ENCODE measurements around the gene MTF1.
"Not testable (repeated sequence)": the region's sequence is repeated elsewhere in the genome, so short reads cannot be mapped to it uniquely, and the experiment has no call there.

The MTF1 gene

DNA sequence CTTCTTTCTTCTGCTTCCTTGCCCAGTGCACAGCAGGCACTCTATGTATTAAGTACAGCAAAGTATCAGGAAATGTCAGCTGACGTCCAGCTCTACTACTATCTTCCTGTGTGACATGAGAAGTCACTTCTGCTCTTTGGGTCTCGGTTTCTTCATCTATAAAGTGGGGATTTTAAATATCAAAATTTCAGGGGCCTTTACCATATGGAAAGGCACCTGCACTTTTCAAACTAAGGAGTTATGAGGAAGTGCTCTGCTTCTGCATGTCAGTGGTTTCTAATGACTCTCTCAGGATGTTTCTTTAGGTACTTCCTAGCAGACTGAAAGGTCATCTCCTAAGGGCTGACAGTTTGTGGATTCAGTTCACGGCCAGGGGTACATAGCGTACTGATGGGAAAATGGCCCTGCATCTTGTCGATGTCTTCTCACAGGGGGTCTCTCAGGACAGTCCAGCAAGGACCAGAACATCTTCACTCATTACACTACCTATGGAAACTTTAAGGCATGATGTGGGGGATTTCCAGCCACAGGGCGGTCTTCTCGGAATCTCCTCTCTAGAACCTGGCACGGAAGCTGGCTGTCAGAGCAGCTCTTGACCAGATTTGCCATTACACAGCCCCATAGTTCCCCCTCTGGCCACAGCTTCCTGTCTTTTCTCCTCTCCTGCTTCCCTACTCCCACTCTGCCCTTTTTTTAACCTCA is 42.0 kb upstream of the MTF1 start:
- no peak for TF ChIP-seq CTCF (IDR thresholded peaks at IDR 0.05; ENCODE audit: low read depth, low read length, missing control alignments)
- DNase-seq (ENCODE audit: low read depth) = no peak
- no peak overlapping the region for H3K4me3 ChIP-seq (ENCODE audit: low read depth, low read length)
- in situ Hi-C loops (cut with HindIII; ENCODE audit: low sequenced_read_pairs) = no loop called here

DNA sequence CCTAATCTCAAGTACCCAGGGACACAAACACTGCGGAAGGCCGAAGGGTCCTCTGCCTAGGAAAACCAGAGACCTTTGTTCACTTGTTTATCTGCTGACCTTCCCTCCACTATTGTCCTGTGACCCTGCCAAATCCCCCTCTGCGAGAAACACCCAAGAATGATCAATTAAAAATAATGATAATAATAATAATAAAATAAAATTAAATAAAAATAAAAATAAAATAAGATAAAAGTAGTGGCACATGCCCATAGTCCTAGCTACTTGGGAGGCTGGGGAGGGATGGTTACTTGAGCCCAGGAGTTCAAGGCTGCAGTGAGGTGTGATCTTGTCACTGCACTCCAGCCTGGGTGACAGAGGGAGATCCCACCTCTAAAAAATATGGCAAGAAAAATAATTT is 38.2 kb upstream of the MTF1 start:
- DNase-seq (ENCODE audit: low read depth); in situ Hi-C loops (cut with HindIII; ENCODE audit: low sequenced_read_pairs); H3K4me3 ChIP-seq (ENCODE audit: low read depth, low read length): not testable (repeated sequence)

GRCh38 chr1:37893673-37894072 is 34.3 kb upstream of the MTF1 start:
- TF ChIP-seq CTCF (IDR thresholded peaks at IDR 0.05; ENCODE audit: low read depth, low read length, missing control alignments) = no peak
- no peak for DNase-seq (ENCODE audit: low read depth)
- in situ Hi-C loops (cut with HindIII; ENCODE audit: low sequenced_read_pairs) = loop anchor here (5.0 kb wide), 1 partner anchor 36 kb away; the partner anchor contains the start of gene MTF1
- no peak overlapping the region for H3K4me3 ChIP-seq (ENCODE audit: low read depth, low read length)

DNA sequence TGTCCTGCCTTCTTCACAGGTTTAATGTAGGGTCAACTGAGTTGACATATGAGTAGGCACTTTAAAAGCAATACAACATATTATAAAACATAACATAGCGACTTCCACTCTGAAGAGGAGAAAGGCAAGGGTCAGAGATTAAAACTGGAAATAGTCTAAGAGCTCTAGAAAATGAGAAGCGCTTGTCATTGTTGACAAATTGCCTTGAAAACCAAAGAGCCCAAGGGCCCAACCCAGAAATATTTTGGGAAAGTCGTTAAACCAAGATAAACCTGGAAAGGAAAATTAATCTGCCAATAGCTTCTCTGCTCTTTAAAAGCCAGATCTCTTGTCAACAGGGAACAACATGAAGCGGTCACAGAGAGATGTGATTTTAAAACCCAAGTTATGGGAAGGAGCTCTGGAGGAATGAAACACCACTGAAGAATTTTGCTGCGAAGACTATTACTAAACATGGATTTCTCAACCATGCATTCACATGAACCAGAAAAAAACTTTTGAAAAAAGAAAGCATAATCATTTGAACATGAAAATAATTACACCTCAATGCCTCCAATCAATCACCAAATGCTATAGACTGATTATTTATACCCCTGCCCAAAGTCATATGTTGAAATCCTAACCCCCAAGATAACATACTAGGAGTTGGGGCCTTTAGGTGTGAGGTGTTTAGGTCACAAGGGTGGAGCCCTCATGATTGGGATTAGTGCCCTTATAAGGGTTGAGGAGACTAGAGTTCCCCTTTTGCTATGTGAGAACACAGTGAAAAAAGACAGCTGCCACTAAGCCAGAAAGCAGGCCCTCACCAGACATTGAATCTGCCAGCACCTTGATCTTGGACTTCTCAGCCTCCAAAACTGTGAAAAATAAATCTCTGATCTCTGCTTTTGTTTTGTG is 33.0 kb upstream of the MTF1 start:
- DNase-seq (ENCODE audit: low read depth) = no peak
- in situ Hi-C loops (cut with HindIII; ENCODE audit: low sequenced_read_pairs) = loop anchor here (5.0 kb wide), 1 partner anchor 35 kb away; the partner anchor contains the start of gene MTF1
- H3K4me3 ChIP-seq (ENCODE audit: low read depth, low read length) = no peak overlapping the region
- TF ChIP-seq CTCF (IDR thresholded peaks at IDR 0.05; ENCODE audit: low read depth, low read length, missing control alignments) = no peak

DNA sequence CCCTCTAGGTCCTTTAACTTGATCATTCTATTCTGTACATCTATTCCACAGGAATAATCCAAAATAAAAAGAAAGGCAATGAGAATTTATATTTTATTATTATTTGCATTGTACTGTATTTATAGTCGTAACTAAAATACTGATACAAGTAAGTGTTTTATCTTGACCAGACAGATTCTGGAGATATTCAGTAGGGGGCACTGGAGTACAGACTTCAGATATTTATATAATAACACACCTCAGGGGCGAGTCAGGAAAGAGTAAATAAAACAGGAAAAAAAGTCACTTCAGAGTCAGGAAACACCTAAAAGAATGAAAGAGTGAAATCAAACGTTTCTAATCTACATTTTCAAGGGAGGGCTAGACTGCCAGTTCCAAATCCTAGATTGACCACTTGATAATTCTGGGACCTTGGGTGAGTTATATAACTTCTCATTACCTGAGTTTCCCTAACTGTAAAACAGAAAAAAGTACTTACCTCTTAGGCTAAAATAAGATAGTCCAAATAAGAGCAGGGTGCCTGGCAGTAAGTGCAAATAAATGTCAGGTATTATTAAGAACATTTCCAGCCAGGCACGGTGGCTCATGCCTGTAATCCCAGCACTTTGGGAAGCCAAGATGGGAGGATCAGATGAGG is 31.1 kb upstream of the MTF1 start:
- TF ChIP-seq CTCF (IDR thresholded peaks at IDR 0.05; ENCODE audit: low read depth, low read length, missing control alignments) = peak; percentile 35
- peak; percentile 23 for DNase-seq (ENCODE audit: low read depth)
- no peak overlapping the region for H3K4me3 ChIP-seq (ENCODE audit: low read depth, low read length)
- in situ Hi-C loops (cut with HindIII; ENCODE audit: low sequenced_read_pairs) = loop anchor here (5.0 kb wide), 1 partner anchor 33 kb away; the partner anchor contains the start of gene MTF1

- H3K4me3 ChIP-seq (ENCODE audit: low read depth, low read length) = no peak overlapping the region
- TF ChIP-seq CTCF (IDR thresholded peaks at IDR 0.05; ENCODE audit: low read depth, low read length, missing control alignments) = no peak
- no peak for DNase-seq (ENCODE audit: low read depth)
- in situ Hi-C loops (cut with HindIII; ENCODE audit: low sequenced_read_pairs) = no loop called here
Observed at GRCh38 chr1:37888022-37888700, 28.8 kb upstream of the MTF1 start.

Data from astrocyte of the cerebellum (primary cell).